Muscle of arm (tissue), 12 donors: ENCODE measurements around the gene METTL18. TPM values are rescaled to one million over a fixed set of nuclear protein-coding genes. Genes with fewer than 3 reads are reported as not detected.

ENCODE experiments used
- DNase-seq: peaks from one replicate; pipeline ENCODE4 v3.0.0-alpha.2; 2013
- polyA plus RNA-seq, 12 donors: library from polyadenylated mRNA; unstranded; fragments of 120-200 nt; gene quantifications; one replicate each; pipeline ENCODE4 v1.2.1, GENCODE V29; 2013; ENCODE audit not compliant: insufficient read length in 12 of 12

The METTL18 gene
- polyA plus RNA-seq, 12 donors: 5.8 to 11.8 (median 8.8) TPM; not detected in 1

DNA sequence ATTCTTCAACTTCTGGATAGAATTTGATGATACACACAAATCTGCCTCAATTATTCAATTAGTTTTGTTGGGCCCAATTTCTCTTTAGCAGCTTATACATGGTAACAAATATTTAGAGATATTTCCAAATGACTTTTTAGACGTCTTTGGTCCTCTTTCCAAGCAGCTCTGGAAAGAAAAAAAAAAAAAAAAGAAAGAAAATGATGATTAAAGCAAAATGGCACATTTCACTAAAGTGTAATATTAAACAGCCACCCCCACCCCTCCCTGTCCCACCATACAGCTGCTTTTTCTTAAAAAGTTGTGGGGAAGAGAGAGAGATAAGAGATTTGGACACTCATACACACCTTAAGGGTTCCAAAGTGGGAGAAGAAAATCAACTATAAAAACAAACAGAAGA is 977 bp downstream of the METTL18 start:
- no peak for DNase-seq

DNA sequence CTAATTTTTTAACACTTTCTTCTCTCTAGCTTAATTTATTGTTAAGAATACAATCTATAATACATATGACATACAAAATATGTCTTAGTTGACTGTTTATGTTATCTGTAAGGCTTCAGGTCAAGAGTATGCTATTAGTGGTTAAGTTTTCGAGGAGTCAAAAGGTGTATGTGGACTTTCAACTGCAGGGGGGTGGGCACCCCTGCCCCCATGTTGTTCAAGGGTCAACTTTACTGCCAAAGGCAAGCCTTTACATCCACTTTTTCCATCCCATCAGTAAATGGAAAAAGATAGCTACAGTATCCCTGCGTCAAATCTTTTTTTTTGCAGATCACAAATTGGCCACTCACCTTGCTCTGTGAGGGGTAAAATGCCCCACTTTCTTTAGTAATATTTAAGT is 6.3 kb downstream of the METTL18 start:
- no peak for DNase-seq

DNA sequence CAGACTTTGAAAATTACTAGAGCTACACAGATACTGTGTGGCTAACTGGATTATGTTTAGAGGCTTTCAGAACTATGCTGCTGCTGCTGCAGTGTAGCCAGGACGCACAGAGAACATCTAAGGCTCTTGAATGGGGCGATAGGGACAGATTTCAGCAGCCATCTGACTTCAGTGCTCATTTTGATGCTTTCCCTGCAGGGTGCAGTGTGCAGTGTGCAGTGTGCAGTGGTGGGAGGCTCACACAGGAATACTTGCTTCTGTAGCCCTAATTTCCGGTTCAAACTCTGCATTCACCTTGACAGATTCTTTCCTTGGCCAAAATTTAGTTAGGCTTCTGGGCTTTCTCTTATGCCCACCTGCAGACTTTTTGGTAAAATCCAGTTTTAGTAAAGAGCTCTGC is 7.7 kb downstream of the METTL18 start:
- no peak for DNase-seq

DNA sequence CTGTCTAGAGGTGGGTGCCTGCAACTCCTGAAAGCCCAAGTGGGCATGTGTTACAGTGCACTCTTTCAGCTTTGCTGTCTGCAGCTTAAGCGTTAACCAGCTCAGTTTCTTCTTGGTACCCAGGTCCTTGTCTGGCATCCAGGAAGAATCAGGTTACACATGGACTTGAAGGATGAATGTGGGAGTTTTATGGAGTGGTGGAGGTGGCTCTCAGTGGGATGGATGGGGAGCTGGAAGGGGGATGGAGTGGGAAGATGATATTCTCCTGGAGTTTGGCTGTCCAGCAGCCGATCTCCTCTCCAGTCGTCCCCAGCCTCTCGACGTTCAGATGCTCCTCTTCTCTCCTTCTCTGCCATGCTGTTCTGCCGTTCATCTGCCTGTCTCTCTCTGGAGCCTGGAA is 9.4 kb downstream of the METTL18 start:
- DNase-seq: no peak

DNA sequence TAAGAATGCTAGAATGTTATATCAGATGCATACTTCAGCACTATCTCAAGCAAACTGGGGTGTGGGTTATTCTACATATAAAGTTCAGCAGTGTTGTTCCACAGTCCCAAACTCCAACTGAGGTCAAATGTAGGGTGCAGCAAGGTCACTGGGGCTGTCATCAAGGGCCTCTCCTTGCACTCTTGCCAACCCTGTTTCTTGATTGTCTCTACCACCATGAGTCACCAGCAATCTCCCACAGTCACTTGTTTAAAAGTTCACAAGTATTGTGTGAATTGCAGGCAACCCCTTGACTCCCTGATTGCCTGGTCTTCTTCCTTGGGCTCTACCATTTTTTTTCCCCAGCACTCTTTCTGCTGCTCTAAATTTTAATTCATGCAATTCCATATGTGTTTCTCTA is 10.6 kb downstream of the METTL18 start:
- DNase-seq: no peak

DNA sequence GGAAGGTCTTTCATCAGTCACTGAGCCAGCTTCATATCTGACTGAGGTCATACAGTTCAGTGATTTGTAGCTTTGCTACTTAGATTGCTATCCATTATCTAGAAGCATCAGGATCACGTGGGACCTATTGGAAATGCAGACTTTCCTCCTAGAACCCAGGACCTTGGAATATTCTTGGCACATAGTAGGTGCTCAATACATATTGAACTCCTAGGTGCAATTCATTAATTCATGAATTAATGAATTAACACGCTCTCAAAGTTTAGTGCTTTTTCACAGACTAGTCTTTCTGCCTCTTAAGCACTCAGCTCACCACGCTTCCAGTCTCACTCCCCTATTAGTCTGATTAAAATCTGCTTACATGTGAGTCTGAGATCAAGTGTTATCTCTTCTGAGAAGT is 12.1 kb downstream of the METTL18 start:
- DNase-seq: no peak

DNA sequence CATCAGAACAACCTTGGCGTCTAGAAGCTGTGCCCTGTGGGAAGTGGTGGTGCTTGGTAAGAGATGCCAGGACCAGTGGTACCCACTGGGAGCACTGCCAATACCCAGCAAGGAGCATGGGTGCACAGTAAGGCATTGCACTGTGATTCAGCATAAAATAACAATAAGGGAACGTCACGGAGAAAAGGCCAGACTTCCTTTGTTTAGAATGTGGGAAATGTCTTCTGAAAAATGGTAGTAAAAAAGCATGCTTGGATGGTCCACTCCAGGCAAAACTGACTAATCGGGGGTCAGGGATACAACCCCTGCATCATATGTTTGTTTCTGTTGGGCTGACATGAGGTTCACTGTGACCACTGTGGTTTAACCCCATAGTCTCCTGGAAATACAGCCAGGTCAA is 14.7 kb downstream of the METTL18 start:
- no peak for DNase-seq

DNA sequence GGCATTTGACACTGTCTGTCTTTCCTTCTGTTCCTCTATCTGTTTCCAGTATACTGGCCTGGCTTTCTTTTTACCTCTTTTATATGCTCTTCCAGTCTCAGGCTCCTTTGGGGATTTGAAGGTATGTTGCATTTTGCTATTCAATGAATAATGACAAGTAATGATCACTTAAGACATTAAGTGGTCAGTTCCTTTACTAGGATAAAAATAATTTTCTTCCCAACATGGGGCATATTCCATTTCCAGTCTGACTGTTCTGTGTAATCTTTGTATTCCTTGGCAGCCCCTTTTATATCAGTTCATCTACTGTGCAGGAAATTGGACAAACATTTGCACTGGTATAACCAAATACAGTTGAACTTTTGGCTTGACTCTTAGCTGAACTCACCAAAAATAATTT is 15.6 kb downstream of the METTL18 start:
- no peak for DNase-seq

DNA sequence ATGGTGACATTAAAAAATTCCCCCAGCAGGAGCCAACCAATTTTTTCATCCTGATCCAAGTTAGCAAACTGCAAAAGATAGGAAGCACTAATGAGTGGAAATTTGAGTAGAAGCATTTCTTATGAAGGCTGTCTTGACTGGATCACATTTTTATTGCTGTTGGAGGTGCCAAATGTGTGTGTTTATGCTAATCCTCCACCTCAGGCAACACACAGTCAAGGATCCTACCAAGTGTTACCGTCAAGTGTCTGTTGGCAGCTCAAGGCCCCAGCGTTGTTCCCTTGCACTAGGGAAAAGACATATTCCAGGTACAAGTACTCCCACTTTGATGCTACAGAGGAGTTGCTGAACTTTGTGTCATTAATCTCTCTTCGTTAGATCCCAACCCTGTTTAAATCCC is 18.3 kb downstream of the METTL18 start:
- no peak for DNase-seq

DNA sequence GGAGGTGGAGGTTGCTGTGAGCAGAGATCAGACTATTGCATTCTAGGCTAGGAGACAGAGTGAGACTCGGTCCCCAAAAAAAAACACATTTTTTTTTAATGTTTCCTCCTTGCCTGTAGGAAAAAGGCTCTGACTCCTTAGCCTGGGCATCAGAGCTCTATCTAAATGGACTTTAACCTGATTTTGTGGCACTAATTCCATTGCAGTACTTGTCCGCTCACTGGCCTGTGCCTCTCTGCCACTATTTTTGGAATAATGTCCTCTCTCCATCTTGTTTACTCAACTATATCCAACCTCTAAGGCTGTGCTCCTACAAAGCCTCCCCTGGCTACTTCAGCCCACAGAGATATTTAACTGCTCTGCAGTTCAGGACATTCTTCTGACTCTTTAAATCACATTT is 26.5 kb downstream of the METTL18 start:
- DNase-seq: no peak

DNA sequence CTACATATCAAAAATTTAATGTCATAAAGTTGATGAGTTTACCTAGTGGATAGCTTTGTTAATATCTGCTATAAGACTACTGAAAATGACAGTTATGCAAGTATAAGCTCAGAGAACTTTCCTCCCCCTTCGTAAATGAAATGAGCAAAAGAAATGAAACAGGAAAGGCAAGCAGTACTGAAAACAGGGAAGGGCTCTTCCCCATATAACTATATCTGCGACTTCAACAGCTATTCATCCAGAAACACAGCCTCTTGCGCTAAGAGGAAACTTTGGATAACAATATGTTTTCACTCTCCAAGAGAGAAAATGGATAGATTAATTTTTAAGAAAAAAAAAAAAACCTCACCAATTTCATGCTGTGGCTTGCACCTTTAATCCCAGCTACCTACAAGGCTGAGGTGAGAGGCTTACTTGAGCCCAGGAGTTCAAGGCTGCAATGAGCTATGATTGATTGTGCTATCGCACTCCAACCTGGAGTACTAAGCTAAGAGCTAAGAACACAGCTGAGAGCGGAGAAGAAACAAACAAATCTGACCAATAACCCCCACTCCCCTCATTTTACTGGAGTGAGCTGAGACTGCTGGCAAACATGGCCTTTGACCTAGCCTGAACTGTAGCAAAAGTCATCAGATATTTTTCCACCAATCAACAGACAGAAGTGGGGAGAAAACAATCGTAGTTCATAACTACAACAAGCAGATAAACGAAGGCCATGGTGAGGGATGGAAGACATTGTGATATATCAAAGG is 29.0 kb downstream of the METTL18 start:
- no peak for DNase-seq

DNA sequence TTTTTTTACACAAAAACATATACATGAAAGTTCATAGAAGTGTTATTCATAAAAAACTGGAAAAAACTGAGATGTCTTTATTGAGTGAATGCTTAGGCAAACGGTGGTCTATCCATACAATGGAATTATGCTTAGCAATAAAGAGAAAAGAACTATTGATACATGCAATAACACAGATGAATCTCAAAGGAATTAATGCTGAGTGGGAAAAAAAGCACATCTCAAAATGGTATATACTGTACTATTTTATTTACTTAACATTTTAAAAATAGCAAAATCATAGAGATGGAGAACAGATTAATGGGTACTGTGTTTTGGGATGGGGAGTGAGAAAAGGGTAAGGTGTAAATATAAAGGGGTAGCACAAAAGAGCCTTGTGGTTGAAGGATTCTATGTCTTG is 29.8 kb downstream of the METTL18 start:
- DNase-seq: no peak

DNA sequence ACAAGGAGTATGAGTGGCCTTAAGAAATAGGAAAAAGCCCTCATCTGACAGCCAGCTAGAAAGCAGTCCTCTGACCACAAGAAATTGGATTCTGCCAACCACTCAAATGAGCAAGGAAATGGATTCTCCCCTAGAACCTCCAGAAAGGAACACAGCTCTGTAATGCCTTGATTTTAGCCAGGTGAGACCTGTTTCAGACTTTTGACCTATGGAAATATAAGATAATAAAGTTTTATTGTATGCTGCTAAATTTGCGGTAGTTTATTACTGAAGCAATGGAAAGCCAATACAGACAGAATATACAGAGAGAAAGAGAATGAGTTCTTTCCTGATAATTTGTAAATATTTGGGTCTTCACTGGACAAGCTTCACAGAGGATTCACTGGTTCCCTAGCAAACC is 32.0 kb downstream of the METTL18 start:
- no peak for DNase-seq

DNA sequence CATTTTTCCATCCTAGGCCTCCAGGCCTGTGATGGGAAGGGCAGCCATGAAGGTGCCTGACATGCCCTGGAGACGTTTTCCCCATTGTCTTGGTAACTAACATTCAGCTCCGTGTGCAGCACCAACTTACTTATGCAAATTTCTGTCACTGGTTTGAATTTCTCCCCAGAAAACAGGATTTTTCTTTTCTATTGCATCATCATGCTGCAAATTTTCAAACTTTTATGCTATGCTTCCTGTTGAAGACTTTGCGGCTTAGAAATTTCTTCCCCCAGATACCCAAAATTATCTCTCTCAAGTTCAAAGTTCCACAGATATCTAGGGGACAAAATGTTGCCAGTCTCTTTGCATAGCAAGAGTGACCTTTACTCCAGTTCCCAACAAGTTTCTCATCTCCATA is 35.7 kb downstream of the METTL18 start:
- no peak for DNase-seq

DNA sequence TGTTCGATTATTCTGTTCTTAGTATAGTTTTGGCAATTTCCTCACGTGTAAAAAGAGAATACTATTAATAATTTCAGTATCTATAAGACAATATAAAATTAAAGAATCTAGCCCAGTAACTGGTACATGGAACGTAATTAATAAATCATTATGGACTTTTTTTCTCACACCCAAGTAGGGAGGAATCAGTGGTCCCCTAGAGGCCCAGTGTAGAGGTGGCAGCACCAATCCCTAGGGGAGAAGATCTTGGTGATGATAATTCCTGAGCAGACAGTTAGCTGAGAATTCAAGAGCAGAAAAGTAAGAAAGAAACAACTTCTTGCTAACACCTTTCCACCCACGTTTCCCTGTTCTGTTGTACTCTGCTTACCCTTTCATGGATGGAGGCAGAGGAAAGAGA is 41.2 kb downstream of the METTL18 start:
- DNase-seq: no peak

DNA sequence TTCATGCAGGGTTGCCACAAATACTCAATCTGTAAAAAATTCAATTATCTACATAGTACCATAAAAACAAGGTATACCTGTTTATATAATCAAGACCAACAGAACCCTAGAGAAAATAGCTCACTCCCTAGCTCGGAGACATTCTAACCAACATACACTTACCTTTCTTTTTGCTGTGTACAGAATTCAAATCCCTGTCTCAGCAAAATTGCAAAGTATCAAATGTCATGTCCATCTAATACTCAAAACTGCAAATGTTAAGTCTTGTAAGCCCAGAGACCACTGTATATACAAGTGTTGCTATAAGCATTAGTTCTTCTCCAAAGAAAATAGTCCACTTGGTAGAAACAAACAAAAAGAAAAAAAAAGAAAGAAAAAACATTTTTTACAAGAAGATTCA is 44.7 kb downstream of the METTL18 start:
- DNase-seq: no peak

DNA sequence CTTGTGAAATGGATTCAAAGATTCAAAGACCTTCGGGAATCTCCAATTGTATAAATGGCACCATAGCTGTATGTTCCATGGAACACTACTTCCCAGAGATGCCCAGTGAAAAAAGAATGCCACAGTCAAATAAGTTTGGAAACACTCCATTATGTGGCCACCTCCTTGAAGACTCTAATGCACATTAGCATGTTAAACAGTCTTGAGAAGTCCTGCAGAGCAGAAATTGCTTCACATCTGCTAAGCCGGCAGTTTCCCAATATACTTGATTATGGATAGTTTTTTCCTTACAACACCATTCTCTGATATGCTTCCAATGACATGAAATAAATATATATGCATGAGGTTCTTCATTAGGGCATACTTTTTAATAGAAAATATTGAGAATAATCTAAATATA is 48.2 kb downstream of the METTL18 start:
- DNase-seq: no peak

DNA sequence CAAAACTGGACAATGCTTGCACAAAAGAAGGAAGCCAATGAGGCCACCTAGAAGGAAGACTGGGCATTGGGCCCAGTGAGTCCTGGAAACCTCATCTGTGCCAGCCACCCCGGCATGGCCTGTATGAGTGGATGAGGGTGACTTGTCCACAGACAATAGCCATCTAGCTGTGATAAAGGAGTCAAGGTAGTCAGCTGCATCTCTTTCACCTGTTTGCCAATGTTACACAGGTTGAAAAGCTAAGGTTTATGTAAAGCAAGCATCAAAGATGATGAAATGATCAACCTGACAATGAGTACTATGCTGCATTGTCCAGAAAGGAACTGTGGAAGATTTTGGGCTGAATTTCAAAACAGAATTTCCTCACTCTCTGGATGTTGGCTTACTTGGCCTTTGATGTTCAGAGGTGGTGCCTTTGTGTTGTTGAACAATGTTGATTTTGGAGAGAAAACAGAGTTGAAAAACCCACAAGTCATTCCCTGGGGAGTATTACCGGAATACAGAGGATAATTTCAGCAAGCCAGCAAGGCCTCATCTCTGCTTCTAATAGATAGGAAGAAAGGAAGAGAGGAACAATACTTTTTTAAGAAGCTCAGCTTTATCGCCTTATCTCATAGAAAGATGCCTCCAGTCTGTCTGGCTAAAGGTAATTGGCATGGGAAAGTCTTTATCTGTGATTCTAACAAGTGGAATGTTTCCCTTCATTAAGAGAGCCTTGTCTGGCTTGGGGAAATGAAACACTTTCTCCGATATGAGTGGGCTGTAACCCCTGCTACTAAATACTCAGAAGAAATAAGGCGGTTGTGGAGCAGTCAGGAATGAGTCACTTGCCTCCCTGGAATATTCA is 49.5 kb downstream of the METTL18 start:
- DNase-seq: no peak

Other genes with a start within 250 kb of the METTL18 start
- 1 to 10 TPM in 4 of 12 donors, under 1 TPM in 6, not detected in 2; 0.04 to 2.0 (median 0.68) TPM for gene F5, start 208.4 kb downstream of the METTL18 start, polyA plus RNA-seq
- gene SELP, start 164.8 kb downstream of the METTL18 start, polyA plus RNA-seq: 1 to 10 TPM in 9 of 12 donors, under 1 TPM in 1, not detected in 2; 0.57 to 3.6 (median 1.3) TPM
- gene SELL, start 83.3 kb downstream of the METTL18 start, polyA plus RNA-seq: 10 to 100 TPM in 1 of 12 donors, 1 to 10 TPM in 9, not detected in 2; 1.2 to 13.6 (median 2.3) TPM
- 1 to 10 TPM in 8 of 12 donors, under 1 TPM in 2, not detected in 2; 0.93 to 7.4 (median 1.2) TPM for gene SELE, start 60.8 kb downstream of the METTL18 start, polyA plus RNA-seq
- gene SCYL3, start 99.0 kb upstream of the METTL18 start, polyA plus RNA-seq: 10 to 100 TPM in 8 of 12 donors, 1 to 10 TPM in 3, not detected in 1; 8.4 to 14.3 (median 10.3) TPM